Gastroesophageal sphincter (tissue), 4 donors: ENCODE measurements around the gene TBC1D2B. TPM values are rescaled to one million over a fixed set of nuclear protein-coding genes. Genes with fewer than 3 reads are reported as not detected.
"Not testable (repeated sequence)": the region's sequence is repeated elsewhere in the genome, so short reads cannot be mapped to it uniquely, and the experiment has no call there.

Experiments used
- ATAC-seq: fragments of 150-250 bp; one replicate; pipeline ENCODE4 v1.9.1; 2016; ENCODE audit warnings: mild to moderate bottlenecking, moderate library complexity
- H3K27ac ChIP-seq, 4 donors: fragments of 200-600 bp; sonication (generic) in 3 of 4; 1 replicate in 3 of 4; 2 replicates in 1 of 4; pipeline ENCODE4 v1.5.1; 2016 to 2019
- H3K27me3 ChIP-seq: fragments of 200-600 bp; sonication (generic); one replicate; pipeline ENCODE4 v1.5.1; 2019
- H3K36me3 ChIP-seq, 2 donors: fragments of 200-600 bp; sonication (generic); one replicate each; pipeline ENCODE4 v1.5.1; 2019; ENCODE audit warnings: control low read depth in 1 of 2
- H3K4me1 ChIP-seq, 3 donors: fragments of 200-600 bp; sonication (generic); 1 replicate in 2 of 3; 2 replicates in 1 of 3; pipeline ENCODE4 v1.5.1; 2016 to 2019; ENCODE audit warnings: control low read depth in 2 of 3
- H3K4me3 ChIP-seq, 2 donors: fragments of 200-600 bp; sonication (generic); one replicate each; pipeline ENCODE4 v1.5.1; 2019; ENCODE audit warnings: mild to moderate bottlenecking in 1 of 2, moderate library complexity in 1 of 2
- H3K9me3 ChIP-seq, 3 donors: fragments of 200-600 bp; sonication (generic); one replicate each; pipeline ENCODE4 v1.5.1; 2017 to 2019; ENCODE audit warnings: control low read depth in 2 of 3
- CTCF ChIP-seq, 4 experiments: fragments of 200-600 bp in 2 of 4; fragments of 450-650 bp in 2 of 4; sonication (generic) in 1 of 4; IDR thresholded peaks; one replicate each; pipeline ENCODE4 v1.5.1; 2017 to 2019; ENCODE audit warnings: antibody characterized with exemption in 4 of 4, mild to moderate bottlenecking in 2 of 4, moderate library complexity in 2 of 4
- EP300 ChIP-seq: sonication (generic); formaldehyde crosslinking; IDR thresholded peaks from one replicate; pipeline ENCODE4 v1.6.1; 2017; ENCODE audit warnings: antibody characterized with exemption, mild to moderate bottlenecking
- POLR2A ChIP-seq, 2 donors: fragments of 450-650 bp; IDR thresholded peaks; one replicate each; pipeline ENCODE4 v1.6.1; 2017; ENCODE audit warnings: antibody characterized with exemption in 2 of 2, mild to moderate bottlenecking in 2 of 2, moderate library complexity in 1 of 2
- POLR2AphosphoS5 ChIP-seq: sonication (generic); formaldehyde crosslinking; IDR thresholded peaks from one replicate; pipeline ENCODE4 v1.6.1; 2017; ENCODE audit warnings: antibody characterized with exemption
- WGBS, 2 donors: methylation state at CpG; one replicate each; pipeline ENCODE4 v1.1.5; 2018; ENCODE audit warnings: low coverage in 1 of 2; 5-methylcytosine and 5-hydroxymethylcytosine counted together
- total RNA-seq, 4 donors: library from RNA; depleted of rRNA; stranded (reverse); fragments of >200 nt; gene quantifications; one replicate each; pipeline ENCODE4 v1.1.0, GENCODE V29; 2016

Gene TBC1D2B
- total RNA-seq, 4 donors from 2014 or later: 36.9 to 51.7 (median 46.5) TPM

- no peak for ATAC-seq
- no peaks in the 10 kb centered on the region for H3K36me3 ChIP-seq
- no peaks in the 10 kb centered on the region for H3K27me3 ChIP-seq
- H3K4me1 ChIP-seq: peaks cover 0 to 4% (median 0%) of the 10 kb centered on the region in 3 donors
- no peaks in the 10 kb centered on the region for H3K9me3 ChIP-seq
- no peak for TF ChIP-seq POLR2AphosphoS5
- TF ChIP-seq POLR2A (IDR thresholded peaks at IDR 0.05): no peak
- TF ChIP-seq EP300: no peak
- TF ChIP-seq CTCF (IDR thresholded peaks at IDR 0.05): no peak
- 86% methylated on average over 3 to 6 of the region's 10 CpGs for WGBS, 2 donors
- no peak overlapping the region for H3K4me3 ChIP-seq
- no peak overlapping the region for H3K27ac ChIP-seq
Observed at GRCh38 chr15:77982127-77982490, 95.4 kb downstream of the TBC1D2B start.

- no peak overlapping the region for H3K27ac ChIP-seq
- 100% methylated on average over 1 of the region's 30 CpGs; no CpG with 5 or more reads in 1 of the 2 donors for WGBS, 2 donors
- TF ChIP-seq POLR2A (IDR thresholded peaks at IDR 0.05) (no peak), POLR2AphosphoS5 (no peak), EP300 (no peak), CTCF (IDR thresholded peaks at IDR 0.05) (no peak)
- no peaks in the 10 kb centered on the region for H3K9me3 ChIP-seq
- H3K27me3 ChIP-seq: no peaks in the 10 kb centered on the region
- ATAC-seq: no peak
- H3K4me3 ChIP-seq: no peak overlapping the region
- no peaks in the 10 kb centered on the region for H3K4me1 ChIP-seq
- no peaks in the 10 kb centered on the region for H3K36me3 ChIP-seq
Observed at GRCh38 chr15:77981281-77982126, 96.0 kb downstream of the TBC1D2B start.

GRCh38 chr15:77980674-77981073, 96.8 kb downstream of the TBC1D2B start:
- H3K27ac ChIP-seq, ATAC-seq, H3K4me1 ChIP-seq, H3K4me3 ChIP-seq, H3K27me3 ChIP-seq, H3K36me3 ChIP-seq, H3K9me3 ChIP-seq: not testable (repeated sequence)
- WGBS, 2 donors: 83 to 93% methylated on average over 2 to 3 of the region's 5 CpGs

GRCh38 chr15:77980098-77980497, 97.4 kb downstream of the TBC1D2B start:
- Histone ChIP-seq H3K9me3 (no peaks in the 10 kb centered on the region), H3K4me1 (peaks cover 0 to 8% (median 6%) of the 10 kb centered on the region in 3 donors), H3K36me3 (no peaks in the 10 kb centered on the region), H3K27ac (no peak overlapping the region), H3K27me3 (no peaks in the 10 kb centered on the region), H3K4me3 (no peak overlapping the region)
- TF ChIP-seq CTCF (IDR thresholded peaks at IDR 0.05) (no peak), POLR2A (IDR thresholded peaks at IDR 0.05) (no peak), EP300 (no peak), POLR2AphosphoS5 (no peak)
- no peak for ATAC-seq
- no CpG with 5 or more reads among the region's 8 CpGs for WGBS, 2 donors

GRCh38 chr15:77979157-77979556, 98.4 kb downstream of the TBC1D2B start:
- ATAC-seq: not testable (repeated sequence)

GRCh38 chr15:77978759-77979145, 98.8 kb downstream of the TBC1D2B start:
- not testable (repeated sequence) for H3K4me3 ChIP-seq, H3K27ac ChIP-seq, ATAC-seq, H3K9me3 ChIP-seq, H3K27me3 ChIP-seq, H3K36me3 ChIP-seq
- peaks cover 2 to 22% (median 19%) of the 10 kb centered on the region in 3 donors for H3K4me1 ChIP-seq
- no CpG with 5 or more reads among the region's 13 CpGs for WGBS, 2 donors

More at GRCh38 chr15:77979157-77979556, 98.4 kb downstream of the TBC1D2B start:
- not testable (repeated sequence) for H3K27me3 ChIP-seq, H3K9me3 ChIP-seq, H3K27ac ChIP-seq, H3K4me3 ChIP-seq, H3K36me3 ChIP-seq
- WGBS, 2 donors: 90% methylated on average over 4 of the region's 8 CpGs; no CpG with 5 or more reads in 1 of the 2 donors
- peaks cover 0 to 18% (median 15%) of the 10 kb centered on the region in 3 donors for H3K4me1 ChIP-seq

GRCh38 chr15:77977903-77978758, 99.4 kb downstream of the TBC1D2B start:
- H3K4me3 ChIP-seq, H3K36me3 ChIP-seq, H3K27me3 ChIP-seq, ATAC-seq, H3K27ac ChIP-seq, H3K9me3 ChIP-seq: not testable (repeated sequence)
- peaks cover 3 to 24% (median 20%) of the 10 kb centered on the region in 3 donors for H3K4me1 ChIP-seq
- no CpG with 5 or more reads among the region's 19 CpGs for WGBS, 2 donors

GRCh38 chr15:77976760-77977525, 100.6 kb downstream of the TBC1D2B start:
- not testable (repeated sequence) for H3K36me3 ChIP-seq, H3K27ac ChIP-seq, H3K9me3 ChIP-seq, H3K4me3 ChIP-seq, ATAC-seq, H3K27me3 ChIP-seq
- 87% methylated on average over 4 of the region's 26 CpGs; no CpG with 5 or more reads in 1 of the 2 donors for WGBS, 2 donors
- H3K4me1 ChIP-seq: peaks cover 3 to 24% (median 20%) of the 10 kb centered on the region in 3 donors

GRCh38 chr15:77976095-77976450, 101.4 kb downstream of the TBC1D2B start:
- H3K27me3 ChIP-seq: not testable (repeated sequence)
- 73% methylated on average over 3 of the region's 11 CpGs; no CpG with 5 or more reads in 1 of the 2 donors for WGBS, 2 donors
- peak overlapping the region in 1 of 4 donors; percentile 64 for H3K27ac ChIP-seq

More at GRCh38 chr15:77976095-77976450, 101.4 kb downstream of the TBC1D2B start:
- peaks cover 3 to 24% (median 20%) of the 10 kb centered on the region in 3 donors for H3K4me1 ChIP-seq
- not testable (repeated sequence) for H3K9me3 ChIP-seq, H3K36me3 ChIP-seq, ATAC-seq, H3K4me3 ChIP-seq
